ENCODE results near the gene RDH16.

Gene RDH16

DNA sequence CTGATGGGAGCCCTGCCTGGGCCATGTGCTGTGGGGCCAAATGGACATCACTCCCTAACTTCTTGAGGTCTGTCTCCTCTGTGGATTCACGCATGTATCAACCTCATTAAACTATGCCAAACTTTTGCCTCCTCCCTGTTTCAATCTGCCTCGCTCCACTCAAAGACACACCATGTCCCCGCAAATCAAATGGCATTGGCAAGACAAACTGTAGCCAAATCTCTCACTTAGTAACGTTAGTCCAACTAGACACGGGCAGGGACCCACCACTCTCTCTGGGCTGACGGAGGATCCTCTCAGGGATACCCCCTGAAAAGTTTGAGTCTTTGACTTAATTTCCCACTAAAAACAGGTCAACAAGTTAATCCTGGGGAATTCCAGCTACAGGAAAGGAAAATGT is 40.9 kb upstream of the RDH16 start:
- Histone ChIP-seq H4K20me1 (ENCODE audit: insufficient read depth, low read length) (no peaks in the 10 kb centered on the region), H3K4me2 (ENCODE audit: low read length) (no peak overlapping the region)

DNA sequence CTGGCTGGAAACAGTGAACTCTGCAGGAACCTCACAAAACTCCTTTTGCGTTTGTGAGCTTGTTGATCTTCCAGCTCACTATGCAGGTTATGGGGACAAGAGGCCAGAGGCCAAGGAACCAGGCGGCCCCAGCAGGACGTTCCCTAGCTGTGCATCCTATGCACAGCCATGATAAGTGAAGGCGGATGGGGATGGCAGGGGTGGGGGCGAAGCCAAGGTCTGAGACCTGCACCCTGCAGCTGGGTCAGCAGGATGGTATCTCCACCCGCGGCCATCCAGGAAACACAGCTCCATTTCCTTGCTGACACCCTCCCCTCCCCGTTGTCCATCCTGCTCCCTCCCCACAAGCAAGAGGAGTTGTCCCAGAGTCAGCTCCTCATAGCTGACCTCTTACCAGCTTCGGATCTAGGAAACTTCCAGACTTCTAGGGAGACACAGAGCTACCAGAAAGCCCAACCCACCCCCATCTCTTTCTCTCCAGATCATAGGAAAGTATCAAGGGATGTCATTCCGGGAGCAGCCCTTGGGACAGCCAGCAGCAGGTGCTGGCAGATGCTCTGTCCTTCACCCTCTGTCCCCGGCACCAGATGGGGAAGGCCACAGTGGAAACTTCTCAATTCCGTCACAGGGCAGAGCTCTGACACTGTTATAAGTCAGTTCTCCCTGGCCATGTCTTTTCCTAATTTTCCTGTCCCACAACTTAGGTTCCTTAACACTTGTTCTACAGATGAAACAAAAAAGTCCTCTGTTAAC is 39.6 kb upstream of the RDH16 start:
- H3K27me3 ChIP-seq (ENCODE audit: insufficient read depth, low read length): no peaks in the 10 kb centered on the region
- no peak overlapping the region for H3K27ac ChIP-seq (ENCODE audit: low read depth, low read length, poor library complexity, severe bottlenecking)
- no peak for TF ChIP-seq EZH2 (IDR thresholded peaks at IDR 0.05; ENCODE audit: borderline replicate concordance, low read length)
- TF ChIP-seq, protein P1, sequence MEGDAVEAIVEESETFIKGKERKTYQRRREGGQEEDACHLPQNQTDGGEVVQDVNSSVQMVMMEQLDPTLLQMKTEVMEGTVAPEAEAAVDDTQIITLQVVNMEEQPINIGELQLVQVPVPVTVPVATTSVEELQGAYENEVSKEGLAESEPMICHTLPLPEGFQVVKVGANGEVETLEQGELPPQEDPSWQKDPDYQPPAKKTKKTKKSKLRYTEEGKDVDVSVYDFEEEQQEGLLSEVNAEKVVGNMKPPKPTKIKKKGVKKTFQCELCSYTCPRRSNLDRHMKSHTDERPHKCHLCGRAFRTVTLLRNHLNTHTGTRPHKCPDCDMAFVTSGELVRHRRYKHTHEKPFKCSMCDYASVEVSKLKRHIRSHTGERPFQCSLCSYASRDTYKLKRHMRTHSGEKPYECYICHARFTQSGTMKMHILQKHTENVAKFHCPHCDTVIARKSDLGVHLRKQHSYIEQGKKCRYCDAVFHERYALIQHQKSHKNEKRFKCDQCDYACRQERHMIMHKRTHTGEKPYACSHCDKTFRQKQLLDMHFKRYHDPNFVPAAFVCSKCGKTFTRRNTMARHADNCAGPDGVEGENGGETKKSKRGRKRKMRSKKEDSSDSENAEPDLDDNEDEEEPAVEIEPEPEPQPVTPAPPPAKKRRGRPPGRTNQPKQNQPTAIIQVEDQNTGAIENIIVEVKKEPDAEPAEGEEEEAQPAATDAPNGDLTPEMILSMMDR (IDR thresholded peaks at IDR 0.05; ENCODE audit: low read length): no peak
- no peak overlapping the region for H3K4me3 ChIP-seq (ENCODE audit: low read depth, low read length, poor library complexity, severe bottlenecking)
- H3K9me2 ChIP-seq (ENCODE audit: low read depth, low read length): no peaks in the 10 kb centered on the region
- H3K79me2 ChIP-seq (ENCODE audit: insufficient read depth, low read length): no peaks in the 10 kb centered on the region
- no peak overlapping the region for H3K4me2 ChIP-seq (ENCODE audit: low read length)
- H2AFZ ChIP-seq (ENCODE audit: low read length): no peak overlapping the region
- no peaks in the 10 kb centered on the region for H4K20me1 ChIP-seq (ENCODE audit: insufficient read depth, low read length)
- peaks cover 21% of the 10 kb centered on the region; the same call in 1 of the 2 replicates for H3K36me3 ChIP-seq (ENCODE audit: insufficient read depth, low read length)
- no peak overlapping the region for H3K9ac ChIP-seq (ENCODE audit: low read length)
- no peaks in the 10 kb centered on the region for H3F3A ChIP-seq (ENCODE audit: insufficient read depth, low read length)
- no peaks in the 10 kb centered on the region for H3K9me3 ChIP-seq (ENCODE audit: low read length)
- no peaks in the 10 kb centered on the region for H3K4me1 ChIP-seq (ENCODE audit: insufficient read depth, low read length, severe bottlenecking)

More for the DNA sequence above, 40.9 kb upstream of the RDH16 start:
- Histone ChIP-seq H3K27me3 (ENCODE audit: insufficient read depth, low read length) (no peaks in the 10 kb centered on the region), H3K79me2 (ENCODE audit: insufficient read depth, low read length) (no peaks in the 10 kb centered on the region), H3K4me3 (ENCODE audit: low read depth, low read length, poor library complexity, severe bottlenecking) (no peak overlapping the region), H2AFZ (ENCODE audit: low read length) (no peak overlapping the region), H3K36me3 (ENCODE audit: insufficient read depth, low read length) (peaks cover 33% of the 10 kb centered on the region), H3K27ac (ENCODE audit: low read depth, low read length, poor library complexity, severe bottlenecking) (no peak overlapping the region), H3F3A (ENCODE audit: insufficient read depth, low read length) (no peaks in the 10 kb centered on the region), H3K9ac (ENCODE audit: low read length) (no peak overlapping the region), H3K9me3 (ENCODE audit: low read length) (no peaks in the 10 kb centered on the region), H3K9me2 (ENCODE audit: low read depth, low read length) (no peaks in the 10 kb centered on the region), H3K4me1 (ENCODE audit: insufficient read depth, low read length, severe bottlenecking) (no peaks in the 10 kb centered on the region)
- TF ChIP-seq, protein P1 (IDR thresholded peaks at IDR 0.05; ENCODE audit: low read length): no peak
- TF ChIP-seq EZH2 (IDR thresholded peaks at IDR 0.05; ENCODE audit: borderline replicate concordance, low read length): no peak

DNA sequence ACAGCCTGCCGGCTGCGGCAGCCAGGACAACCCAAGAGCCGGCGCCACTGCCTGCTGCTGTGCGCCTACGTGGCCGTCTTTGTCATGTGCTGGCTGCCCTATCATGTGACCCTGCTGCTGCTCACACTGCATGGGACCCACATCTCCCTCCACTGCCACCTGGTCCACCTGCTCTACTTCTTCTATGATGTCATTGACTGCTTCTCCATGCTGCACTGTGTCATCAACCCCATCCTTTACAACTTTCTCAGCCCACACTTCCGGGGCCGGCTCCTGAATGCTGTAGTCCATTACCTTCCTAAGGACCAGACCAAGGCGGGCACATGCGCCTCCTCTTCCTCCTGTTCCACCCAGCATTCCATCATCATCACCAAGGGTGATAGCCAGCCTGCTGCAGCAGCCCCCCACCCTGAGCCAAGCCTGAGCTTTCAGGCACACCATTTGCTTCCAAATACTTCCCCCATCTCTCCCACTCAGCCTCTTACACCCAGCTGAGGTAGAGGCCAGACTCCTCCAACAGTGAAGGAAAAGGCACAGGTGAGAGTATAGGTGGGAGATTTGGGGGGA is 38.6 kb upstream of the RDH16 start:
- Histone ChIP-seq H3K27ac (ENCODE audit: low read depth, low read length, poor library complexity, severe bottlenecking) (no peak overlapping the region), H3K4me1 (ENCODE audit: insufficient read depth, low read length, severe bottlenecking) (no peaks in the 10 kb centered on the region), H3K4me3 (ENCODE audit: low read depth, low read length, poor library complexity, severe bottlenecking) (no peak overlapping the region), H3K9me3 (ENCODE audit: low read length) (no peaks in the 10 kb centered on the region), H3K27me3 (ENCODE audit: insufficient read depth, low read length) (no peaks in the 10 kb centered on the region), H3K79me2 (ENCODE audit: insufficient read depth, low read length) (no peaks in the 10 kb centered on the region), H3K9ac (ENCODE audit: low read length) (no peak overlapping the region), H2AFZ (ENCODE audit: low read length) (no peak overlapping the region), H3K36me3 (ENCODE audit: insufficient read depth, low read length) (peaks cover 19% of the 10 kb centered on the region; the same call in 1 of the 2 replicates), H3F3A (ENCODE audit: insufficient read depth, low read length) (no peaks in the 10 kb centered on the region), H4K20me1 (ENCODE audit: insufficient read depth, low read length) (no peaks in the 10 kb centered on the region), H3K9me2 (ENCODE audit: low read depth, low read length) (no peaks in the 10 kb centered on the region), H3K4me2 (ENCODE audit: low read length) (no peak overlapping the region)
- TF ChIP-seq, protein P1 (IDR thresholded peaks at IDR 0.05; ENCODE audit: low read length): no peak

All from OCI-LY1 (cell line).